A673 (cell line): ENCODE measurements around the gene EMX1. TPM values are rescaled to one million over a fixed set of nuclear protein-coding genes. Genes with fewer than 3 reads are reported as not detected.

Experiments used
- Bru-seq: library from RNA; stranded (reverse); fragments of 400-500 nt; gene quantifications from one replicate; lab custom pipeline; 2021; lab: Mats Ljungman, UMichigan
- BruChase-seq, 2 experiments: library from RNA; stranded (reverse); fragments of 400-500 nt; gene quantifications; one replicate each; lab custom pipeline; 2021; lab: Mats Ljungman, UMichigan
- BruUV-seq: library from RNA; stranded (reverse); fragments of 400-500 nt; replicated peaks from 2 replicates; lab custom pipeline; 2021; lab: Mats Ljungman, UMichigan
- CTCF ChIA-PET: fragments of 300-600 bp; sonication (Branson Sonifier 250); formaldehyde crosslinking; loops from one replicate; lab custom pipeline; 2022; ENCODE audit warnings: antibody characterized with exemption; lab: Charles Lee
- POLR2A ChIA-PET: fragments of 300-600 bp; sonication (Branson Sonifier 250); formaldehyde crosslinking; loops from one replicate; lab custom pipeline; 2022; ENCODE audit warnings: antibody characterized with exemption; ENCODE audit not compliant: low non-redundant PET; lab: Charles Lee
- DNase-seq: peaks from one replicate; pipeline ENCODE4 v3.0.0-alpha.2; 2015; ENCODE audit warnings: low spot score
- H3K27ac ChIP-seq: fragments of 200-600 bp; sonication (generic); 2 replicates; pipeline ENCODE4 v1.5.1; 2016; ENCODE audit warnings: mixed run types, low read depth, mild to moderate bottlenecking, mixed read lengths, antibody characterized with exemption, low read length; ENCODE audit not compliant: poor library complexity, severe bottlenecking
- H3K27me3 ChIP-seq: fragments of 200-600 bp; sonication (generic); replicated peaks from 2 replicates; pipeline ENCODE4 v1.6.1; 2017; ENCODE audit warnings: mixed run types, low read depth, mild to moderate bottlenecking, mixed read lengths, antibody characterized with exemption, low read length; ENCODE audit not compliant: insufficient read depth, poor library complexity
- H3K36me3 ChIP-seq: fragments of 200-600 bp; sonication (generic); 2 replicates; pipeline ENCODE4 v1.6.1; 2016; ENCODE audit warnings: mixed run types, mild to moderate bottlenecking, mixed read lengths, antibody characterized with exemption, low read length; ENCODE audit not compliant: insufficient read depth, poor library complexity, severe bottlenecking
- H3K4me1 ChIP-seq: fragments of 200-600 bp; sonication (generic); 2 replicates; pipeline ENCODE4 v1.6.1; 2017; ENCODE audit warnings: mixed run types, mild to moderate bottlenecking, mixed read lengths, antibody characterized with exemption, low read length; ENCODE audit not compliant: insufficient read depth, poor library complexity, severe bottlenecking
- H3K4me3 ChIP-seq: fragments of 200-600 bp; sonication (generic); 2 replicates; pipeline ENCODE4 v1.5.1; 2016; ENCODE audit warnings: low read depth, mixed run types, mild to moderate bottlenecking, mixed read lengths, low read length; ENCODE audit not compliant: poor library complexity, severe bottlenecking
- H3K9me3 ChIP-seq: fragments of 200-600 bp; sonication (generic); 2 replicates; pipeline ENCODE4 v1.6.1; 2016; ENCODE audit warnings: mixed run types, low read depth, mild to moderate bottlenecking, mixed read lengths, antibody characterized with exemption, low read length; ENCODE audit not compliant: poor library complexity, severe bottlenecking
- EZH2 ChIP-seq: fragments of 200-600 bp; sonication (generic); IDR thresholded peaks from 2 replicates; pipeline ENCODE4 v1.6.1; 2017; ENCODE audit warnings: borderline replicate concordance, low read depth, mild to moderate bottlenecking, mixed read lengths, antibody characterized with exemption, low read length; ENCODE audit not compliant: poor library complexity, severe bottlenecking
- intact Hi-C: fragments of 100-400 bp; cut with micrococcal nuclease; formaldehyde crosslinking; loops from one replicate; pipeline ENCODE4 v1.10.0; 2022; ENCODE audit not compliant: unreplicated experiment
- long read RNA-seq: library from polyadenylated mRNA; stranded (forward); transcript quantifications from one replicate; pipeline ENCODE4 v2.0.0, GENCODE V29; 2022
- total RNA-seq: library from RNA; stranded (reverse); gene quantifications from 2 replicates; pipeline ENCODE4 v1.2.3, GENCODE V29; 2021
- TF ChIP-seq, protein P1 (sequence below): fragments of 300-800, 200-600 bp; sonication (generic); conservative IDR thresholded peaks from 2 replicates; pipeline ENCODE4 v1.5.1; 2017; ENCODE audit warnings: low read depth, mild to moderate bottlenecking, antibody characterized with exemption, low read length, moderate library complexity, mixed read lengths

The EMX1 gene
- total RNA-seq (not detected in 2 replicates), Bru-seq, nascent RNA (percentile 5 among the genes with signal in this experiment), BruChase-seq, experiment 1, labeled RNA remaining after a 2-hour chase (percentile 8 among the genes with signal in this experiment), BruChase-seq, experiment 2, labeled RNA remaining after a 6-hour chase (not detected)
- long read RNA-seq, partial matches to known transcripts = 0 of 1 reads
- long read RNA-seq, other reads (novel, unspliced or antisense) = 0 of 1 reads

GRCh38 chr2:72917138-72917876 lies at the start of gene EMX1:
EMX1 (plus strand) TSS chr2:72917519; CDS start chr2:72917853, 334 bp downstream.
- BruUV-seq = no TSS peak
- H3K36me3 ChIP-seq = no peaks in the 10 kb centered on the region
- intact Hi-C loops = no loop called here
- peak within 1 kb of the TSS; percentile 46 for H3K4me3 ChIP-seq
- no peak within 1 kb of the TSS for H3K27ac ChIP-seq
- H3K9me3 ChIP-seq = no peaks in the 10 kb centered on the region
- H3K27me3 ChIP-seq = peaks cover 99% of the 10 kb centered on the region
- TF ChIP-seq, protein P1, sequence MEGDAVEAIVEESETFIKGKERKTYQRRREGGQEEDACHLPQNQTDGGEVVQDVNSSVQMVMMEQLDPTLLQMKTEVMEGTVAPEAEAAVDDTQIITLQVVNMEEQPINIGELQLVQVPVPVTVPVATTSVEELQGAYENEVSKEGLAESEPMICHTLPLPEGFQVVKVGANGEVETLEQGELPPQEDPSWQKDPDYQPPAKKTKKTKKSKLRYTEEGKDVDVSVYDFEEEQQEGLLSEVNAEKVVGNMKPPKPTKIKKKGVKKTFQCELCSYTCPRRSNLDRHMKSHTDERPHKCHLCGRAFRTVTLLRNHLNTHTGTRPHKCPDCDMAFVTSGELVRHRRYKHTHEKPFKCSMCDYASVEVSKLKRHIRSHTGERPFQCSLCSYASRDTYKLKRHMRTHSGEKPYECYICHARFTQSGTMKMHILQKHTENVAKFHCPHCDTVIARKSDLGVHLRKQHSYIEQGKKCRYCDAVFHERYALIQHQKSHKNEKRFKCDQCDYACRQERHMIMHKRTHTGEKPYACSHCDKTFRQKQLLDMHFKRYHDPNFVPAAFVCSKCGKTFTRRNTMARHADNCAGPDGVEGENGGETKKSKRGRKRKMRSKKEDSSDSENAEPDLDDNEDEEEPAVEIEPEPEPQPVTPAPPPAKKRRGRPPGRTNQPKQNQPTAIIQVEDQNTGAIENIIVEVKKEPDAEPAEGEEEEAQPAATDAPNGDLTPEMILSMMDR = no peak
- no peak for TF ChIP-seq EZH2
- H3K4me1 ChIP-seq = peaks cover 26% of the 10 kb centered on the region
- POLR2A ChIA-PET = no interaction called here
- CTCF ChIA-PET = interaction anchor here (0.9 kb wide), 1 partner anchor 31 kb away, joined by 3 read pairs; no protein-coding TSS in a partner anchor
- peak; percentile 81 for DNase-seq

DNA sequence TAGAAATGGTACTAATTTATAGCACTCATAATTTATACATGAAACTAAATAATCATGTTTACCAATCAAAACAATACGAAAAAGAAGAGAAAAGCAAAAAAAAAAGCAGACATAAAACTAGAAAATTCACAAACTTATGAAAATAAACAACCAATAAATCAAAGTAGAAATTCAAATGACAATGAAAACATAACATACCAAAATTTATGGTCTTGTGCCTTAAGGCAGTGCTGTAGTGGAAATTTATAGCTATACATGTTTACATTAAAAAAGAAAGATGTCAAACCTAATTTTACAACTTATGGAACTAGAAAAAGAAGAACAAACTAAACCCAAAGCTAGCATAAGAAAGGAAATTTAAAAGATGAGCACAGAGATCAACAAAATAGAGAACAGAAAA lies 46.3 kb upstream of the EMX1 start:
- no peak overlapping the region for H3K27ac ChIP-seq
- no peak for DNase-seq
- no peak overlapping the region for H3K4me3 ChIP-seq
- intact Hi-C loops = no loop called here
- H3K27me3 ChIP-seq = peaks cover 40% of the 10 kb centered on the region
- H3K4me1 ChIP-seq = no peaks in the 10 kb centered on the region
- no peaks in the 10 kb centered on the region for H3K36me3 ChIP-seq
- CTCF ChIA-PET = interaction anchor here (0.6 to 0.7 kb wide), 2 partner anchors 41 to 1312 kb away, joined by 3 read pairs; no protein-coding TSS in a partner anchor
- TF ChIP-seq, protein P1 = no peak
- no peak for TF ChIP-seq EZH2
- no peaks in the 10 kb centered on the region for H3K9me3 ChIP-seq
- POLR2A ChIA-PET = no interaction called here
- no TSS peak for BruUV-seq

GRCh38 chr2:72871880-72872279 lies 45.4 kb upstream of the EMX1 start:
- no peak for TF ChIP-seq EZH2
- TF ChIP-seq, protein P1 = no peak

More at GRCh38 chr2:72871880-72872279, 45.4 kb upstream of the EMX1 start:
- no TSS peak for BruUV-seq
- no peaks in the 10 kb centered on the region for H3K4me1 ChIP-seq
- ChIA-PET CTCF (interaction anchor here (0.7 kb wide), 1 partner anchor 1313 kb away, joined by 3 read pairs; no protein-coding TSS in a partner anchor), POLR2A (no interaction called here)
- intact Hi-C loops = no loop called here
- no peak for DNase-seq
- no peak overlapping the region for H3K4me3 ChIP-seq
- H3K9me3 ChIP-seq = no peaks in the 10 kb centered on the region
- H3K27me3 ChIP-seq = peaks cover 47% of the 10 kb centered on the region
- H3K36me3 ChIP-seq = no peaks in the 10 kb centered on the region
- no peak overlapping the region for H3K27ac ChIP-seq
